PFSK-1 (cell line): ENCODE measurements around the gene LDAH.

Source experiments
- FOXP2 ChIP-seq: optimal IDR thresholded peaks from 2 replicates; pipeline ENCODE3; 2011; ENCODE audit warnings: borderline replicate concordance, control low read depth, inconsistent platforms; ENCODE audit not compliant: insufficient read depth; ENCODE audit errors: extremely low read length, extremely low read depth
- POLR2AphosphoS5 ChIP-seq: IDR thresholded peaks from 2 replicates; pipeline ENCODE4 v1.6.1; 2012; ENCODE audit warnings: low read depth, mild to moderate bottlenecking, control low read depth, low read length, moderate library complexity
- REST ChIP-seq, 2 experiments: IDR thresholded peaks; 2 replicates each; pipeline versions ENCODE4 v1.6.1 to v1.8.0; 2011 to 2012; ENCODE audit warnings: low read depth in 2 of 2, low read length in 2 of 2, control low read depth in 1 of 2, inconsistent platforms in 1 of 2, mild to moderate bottlenecking in 1 of 2, moderate library complexity in 1 of 2; ENCODE audit not compliant: insufficient read depth in 1 of 2
- SIN3A ChIP-seq: IDR thresholded peaks from 2 replicates; pipeline ENCODE4 v1.6.1; 2012; ENCODE audit warnings: mild to moderate bottlenecking, low read length, moderate library complexity, borderline replicate concordance; ENCODE audit not compliant: insufficient read depth
- TAF1 ChIP-seq: IDR thresholded peaks from 2 replicates; pipeline ENCODE4 v1.6.1; 2012; ENCODE audit warnings: low read length, control low read depth, borderline replicate concordance; ENCODE audit not compliant: insufficient read depth

GRCh38 chr2:20642055-20642971 is 180.6 kb downstream of the LDAH start:
- TF ChIP-seq SIN3A = no peak
- TF ChIP-seq POLR2AphosphoS5 = no peak
- TF ChIP-seq TAF1 = no peak
- TF ChIP-seq REST (IDR thresholded peaks at IDR 0.05; ENCODE audit: insufficient read depth in 1 of 2, low read depth in 2 of 2, low read length in 2 of 2) = no peak
- no peak for TF ChIP-seq FOXP2
